ENCODE results near the gene ADPRHL1.

- TF ChIP-seq TAF1 (IDR thresholded peaks at IDR 0.05; ENCODE audit: low read depth, low read length) (no peak), POLR2A (IDR thresholded peaks at IDR 0.05; ENCODE audit: low read depth, low read length) (no peak), POLR2AphosphoS5 (IDR thresholded peaks at IDR 0.05; ENCODE audit: low read depth, low read length) (no peak)
These were observed 91.9 kb downstream of the ADPRHL1 start for GRCh38 chr13:113361406-113361805.
